ENCODE measurements around the gene HILPDA. TPM values are rescaled to one million over a fixed set of nuclear protein-coding genes. Genes with fewer than 3 reads are reported as not detected.
"Not testable (repeated sequence)": the region's sequence is repeated elsewhere in the genome, so short reads cannot be mapped to it uniquely, and the experiment has no call there.

HILPDA gene
- total RNA-seq, 1 donor from 2014 or later = 7.4 TPM

- DNase-seq (ENCODE audit: low spot score) = not testable (repeated sequence)
These were observed 7.7 kb downstream of the HILPDA start for GRCh38 chr7:128463345-128463744.

GRCh38 chr7:128463933-128464332 lies 8.3 kb downstream of the HILPDA start:
- DNase-seq (ENCODE audit: low spot score) = not testable (repeated sequence)

GRCh38 chr7:128466871-128467270 lies 11.2 kb downstream of the HILPDA start:
- DNase-seq (ENCODE audit: low spot score) = not testable (repeated sequence)

GRCh38 chr7:128476402-128477335 lies 21.0 kb downstream of the HILPDA start, which contains the start of gene METTL2B:
Gene METTL2B, plus strand, starts transcription at chr7:128476748. Its CDS starts 18 bp downstream, at chr7:128476766.
- peak; percentile 92 for DNase-seq (ENCODE audit: low spot score)

GRCh38 chr7:128477336-128477690 lies 21.6 kb downstream of the HILPDA start:
- DNase-seq (ENCODE audit: low spot score) = not testable (repeated sequence)

GRCh38 chr7:128479082-128479481 lies 23.4 kb downstream of the HILPDA start:
- DNase-seq (ENCODE audit: low spot score) = not testable (repeated sequence)

GRCh38 chr7:128488134-128488533 lies 32.5 kb downstream of the HILPDA start:
- not testable (repeated sequence) for DNase-seq (ENCODE audit: low spot score)

- DNase-seq (ENCODE audit: low spot score) = no peak
These were observed 41.7 kb downstream of the HILPDA start for GRCh38 chr7:128497405-128497804.

- not testable (repeated sequence) for DNase-seq (ENCODE audit: low spot score)
These were observed 49.7 kb downstream of the HILPDA start for GRCh38 chr7:128505416-128505815.

- DNase-seq (ENCODE audit: low spot score) = not testable (repeated sequence)
These were observed 51.1 kb downstream of the HILPDA start for GRCh38 chr7:128506819-128507218.

- DNase-seq (ENCODE audit: low spot score) = not testable (repeated sequence)
These were observed 51.8 kb downstream of the HILPDA start for GRCh38 chr7:128507321-128507993.

Other genes with a start within 250 kb of the HILPDA start
- not detected for gene LEP, start 214.6 kb upstream of the HILPDA start, total RNA-seq
- 23.5 TPM for gene RBM28, start 112.0 kb upstream of the HILPDA start, total RNA-seq
- gene PRRT4, start 94.2 kb upstream of the HILPDA start, total RNA-seq = 0.63 TPM
- 18.6 TPM for gene IMPDH1, start 45.9 kb upstream of the HILPDA start, total RNA-seq
- 19.4 TPM for gene METTL2B, start 20.9 kb downstream of the HILPDA start, total RNA-seq
- 2.6 TPM for gene GARIN1A, start 216.4 kb downstream of the HILPDA start, total RNA-seq